ENCODE results near the gene TMPRSS11D. TPM values are rescaled to one million over a fixed set of nuclear protein-coding genes. Genes with fewer than 3 reads are reported as not detected.

The TMPRSS11D gene
- total RNA-seq, 1 experiment from 2014 or later, result not detected

DNA sequence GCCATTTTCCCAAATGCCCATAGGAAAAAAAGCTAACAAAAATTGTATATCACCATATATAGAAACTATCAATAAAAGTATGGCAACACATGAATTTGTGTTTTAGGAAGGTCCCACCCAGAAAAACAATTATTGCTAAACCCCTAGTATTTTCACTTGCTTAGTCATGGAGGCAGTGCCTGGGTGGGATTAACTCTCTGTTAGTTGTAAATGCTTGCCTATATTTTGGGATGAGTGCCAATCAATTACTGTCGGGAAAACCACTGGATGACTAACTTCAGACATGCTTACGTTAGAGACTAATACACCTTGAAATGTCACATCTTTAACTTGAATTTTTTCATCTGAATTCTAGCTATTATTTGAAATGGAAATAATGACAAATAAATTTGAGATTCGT is 45.6 kb upstream of the TMPRSS11D start:
- Histone ChIP-seq H3K4me3 (no peak overlapping the region), H3K4me1 (replicated peaks; ENCODE audit: insufficient read depth) (no peaks in the 10 kb centered on the region), H3K4me2 (no peak overlapping the region), H4K20me1 (ENCODE audit: insufficient read depth) (no peaks in the 10 kb centered on the region), H3K79me2 (ENCODE audit: low read depth) (no peaks in the 10 kb centered on the region), H2AFZ (no peak overlapping the region), H3K9me3 (ENCODE audit: insufficient read depth, low read depth) (no peaks in the 10 kb centered on the region), H3K9me2 (ENCODE audit: insufficient read depth) (no peaks in the 10 kb centered on the region), H3K27ac (no peak overlapping the region), H3K36me3 (ENCODE audit: low read depth) (no peaks in the 10 kb centered on the region), H3F3A (ENCODE audit: insufficient read depth, low read depth) (no peaks in the 10 kb centered on the region), H3K27me3 (ENCODE audit: insufficient read depth, low read depth) (no peaks in the 10 kb centered on the region)
- ChIA-PET POLR2A (ENCODE audit: unreplicated experiment) (no interaction called here), CTCF (no interaction called here)
- TF ChIP-seq CTCF (conservative IDR thresholded peaks at IDR 0.05) (no peak), EZH2 (IDR thresholded peaks at IDR 0.05; ENCODE audit: low read depth) (no peak)
- BruUV-seq (replicated peaks), result no TSS peak
- DNase-seq, result no peak
- intact Hi-C loops (cut with micrococcal nuclease; ENCODE audit: unreplicated experiment), result no loop called here

DNA sequence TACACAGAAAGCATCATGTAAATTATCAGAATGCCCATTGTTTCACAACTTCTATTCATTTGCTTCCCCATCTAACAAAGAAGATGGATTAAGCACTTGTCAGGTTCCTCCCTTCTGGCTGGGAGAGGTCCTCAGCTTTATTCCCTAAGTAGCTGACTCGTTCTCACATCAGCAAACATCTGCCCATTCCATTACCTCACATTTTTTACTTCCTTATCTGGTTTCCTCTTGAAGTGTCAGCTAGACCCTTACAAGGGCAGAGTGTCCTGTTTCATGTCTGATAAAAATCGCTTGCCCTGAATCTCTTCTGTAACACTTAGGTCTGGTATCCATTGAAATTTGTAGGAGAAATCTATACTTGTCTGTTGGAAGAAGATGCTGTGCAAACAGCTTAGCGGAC is 44.7 kb upstream of the TMPRSS11D start:
- Histone ChIP-seq H3K27ac (no peak overlapping the region), H3K9me2 (ENCODE audit: insufficient read depth) (no peaks in the 10 kb centered on the region), H2AFZ (no peak overlapping the region), H3K4me2 (no peak overlapping the region), H3K27me3 (ENCODE audit: insufficient read depth, low read depth) (no peaks in the 10 kb centered on the region), H3K9me3 (ENCODE audit: insufficient read depth, low read depth) (no peaks in the 10 kb centered on the region), H3K36me3 (ENCODE audit: low read depth) (no peaks in the 10 kb centered on the region), H4K20me1 (ENCODE audit: insufficient read depth) (no peaks in the 10 kb centered on the region), H3F3A (ENCODE audit: insufficient read depth, low read depth) (no peaks in the 10 kb centered on the region), H3K4me3 (no peak overlapping the region), H3K79me2 (ENCODE audit: low read depth) (no peaks in the 10 kb centered on the region), H3K4me1 (replicated peaks; ENCODE audit: insufficient read depth) (no peaks in the 10 kb centered on the region)
- ChIA-PET POLR2A (ENCODE audit: unreplicated experiment) (no interaction called here), CTCF (no interaction called here)
- TF ChIP-seq CTCF (conservative IDR thresholded peaks at IDR 0.05) (no peak), EZH2 (IDR thresholded peaks at IDR 0.05; ENCODE audit: low read depth) (no peak)
- no peak for DNase-seq
- no TSS peak for BruUV-seq (replicated peaks)
- intact Hi-C loops (cut with micrococcal nuclease; ENCODE audit: unreplicated experiment), result no loop called here

DNA sequence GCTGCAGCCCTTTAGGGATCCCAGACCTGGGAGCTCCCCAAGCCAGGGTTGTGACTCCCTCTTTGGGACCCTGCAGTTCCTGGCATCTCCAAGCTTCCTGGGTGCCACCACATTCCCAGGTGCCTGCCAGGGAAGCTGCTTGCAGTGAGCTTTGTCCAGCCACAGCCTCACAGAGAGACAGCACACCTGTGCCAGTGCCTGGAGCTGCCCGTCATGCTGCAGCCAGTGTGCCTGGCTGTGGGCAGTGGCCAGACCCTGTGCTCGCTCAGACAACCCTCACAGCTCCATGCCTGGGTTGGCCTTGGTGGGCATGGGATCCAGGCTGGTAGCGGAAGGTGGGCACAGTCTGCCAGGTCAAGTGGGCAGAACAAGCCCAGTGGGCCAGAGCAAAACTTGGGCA is 43.4 kb upstream of the TMPRSS11D start:
- Histone ChIP-seq H3K27me3 (ENCODE audit: insufficient read depth, low read depth) (no peaks in the 10 kb centered on the region), H3K36me3 (ENCODE audit: low read depth) (no peaks in the 10 kb centered on the region), H3K4me2 (no peak overlapping the region), H4K20me1 (ENCODE audit: insufficient read depth) (no peaks in the 10 kb centered on the region), H3K27ac (no peak overlapping the region), H2AFZ (no peak overlapping the region), H3K4me3 (no peak overlapping the region), H3K9me2 (ENCODE audit: insufficient read depth) (no peaks in the 10 kb centered on the region), H3K9me3 (ENCODE audit: insufficient read depth, low read depth) (no peaks in the 10 kb centered on the region), H3F3A (ENCODE audit: insufficient read depth, low read depth) (no peaks in the 10 kb centered on the region), H3K4me1 (replicated peaks; ENCODE audit: insufficient read depth) (no peaks in the 10 kb centered on the region), H3K79me2 (ENCODE audit: low read depth) (no peaks in the 10 kb centered on the region)
- intact Hi-C loops (cut with micrococcal nuclease; ENCODE audit: unreplicated experiment), result no loop called here
- CTCF ChIA-PET, result no interaction called here
- POLR2A ChIA-PET (ENCODE audit: unreplicated experiment), result no interaction called here
- BruUV-seq (replicated peaks), result no TSS peak
- TF ChIP-seq CTCF (conservative IDR thresholded peaks at IDR 0.05), result no peak
- no peak for TF ChIP-seq EZH2 (IDR thresholded peaks at IDR 0.05; ENCODE audit: low read depth)
- DNase-seq, result no peak
